Keratinocyte (primary cell): ENCODE data around the gene ARRDC1.

ENCODE experiments used
- CTCF ChIP-seq, 3 experiments: IDR thresholded peaks in 1 of 3; conservative IDR thresholded peaks in 1 of 3; optimal IDR thresholded peaks in 1 of 3; 2 replicates in 2 of 3; 3 replicates in 1 of 3; pipeline versions ENCODE3 to v1.5.1; 2011; ENCODE audit warnings: low read length in 3 of 3, mild to moderate bottlenecking in 3 of 3, moderate library complexity in 2 of 3, control low read depth in 1 of 3, inconsistent platforms in 1 of 3; ENCODE audit not compliant: insufficient read depth in 2 of 3; ENCODE audit errors: extremely low read depth in 1 of 3
- EZH2 ChIP-seq: IDR thresholded peaks from one replicate; pipeline ENCODE4 v1.6.1; 2012; ENCODE audit warnings: inconsistent platforms, mild to moderate bottlenecking, low read length, moderate library complexity

- TF ChIP-seq EZH2 (no peak), CTCF (optimal IDR thresholded peaks at IDR 0.05 in 1 of 3, IDR thresholded peaks at IDR 0.05 in 1 of 3, conservative IDR thresholded peaks at IDR 0.05 in 1 of 3; ENCODE audit: extremely low read depth in 1 of 3, insufficient read depth in 2 of 3, low read length in 3 of 3) (no peak)
Measured at GRCh38 chr9:137613738-137614523, 8.4 kb downstream of the ARRDC1 start.
